Measurements from ENCODE around the gene MLEC.
A peak's percentile ranks its signal among the peaks of the same experiment; 100 is the strongest.

MLEC gene

GRCh38 chr12:120703311-120703942, 16.5 kb downstream of the MLEC start:
- Histone ChIP-seq H3K27me3 (ENCODE audit: control insufficient read depth, insufficient read depth, low read length) (no peaks in the 10 kb centered on the region), H3K4me2 (ENCODE audit: low read length) (no peak overlapping the region), H3K27ac (peak overlapping the region; percentile 15), H3K4me3 (ENCODE audit: low read depth, low read length) (no peak overlapping the region), H2AFZ (no peak overlapping the region), H3K9ac (no peak overlapping the region), H3K9me3 (ENCODE audit: control insufficient read depth, low read length) (no peaks in the 10 kb centered on the region), H3K79me2 (peaks cover 3% of the 10 kb centered on the region), H3K36me3 (ENCODE audit: control insufficient read depth, insufficient read depth, low read length) (no peaks in the 10 kb centered on the region), H3K4me1 (no peaks in the 10 kb centered on the region)
- TF ChIP-seq CTCF (IDR thresholded peaks at IDR 0.05), result no peak

DNA sequence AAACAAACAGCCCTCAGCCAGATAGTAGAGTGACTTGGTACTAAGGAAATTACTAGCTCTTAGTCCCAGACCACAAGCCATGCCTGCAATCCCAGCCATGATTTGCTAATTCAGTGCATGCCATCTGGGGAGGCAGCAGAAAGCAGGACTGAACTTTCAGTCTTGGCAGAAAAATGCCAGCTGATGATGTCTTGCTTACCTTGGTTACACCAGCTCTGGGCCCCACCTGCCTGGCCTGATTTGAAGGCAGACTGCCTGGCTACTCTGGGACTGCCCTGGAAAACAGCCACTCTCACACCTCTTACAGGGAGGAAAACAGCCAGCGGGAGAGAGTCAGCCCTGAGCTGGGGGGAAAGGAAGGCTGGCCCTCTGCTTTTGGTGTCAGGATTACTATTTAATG, 18.7 kb downstream of the MLEC start:
- no peaks in the 10 kb centered on the region for H3K27me3 ChIP-seq (ENCODE audit: control insufficient read depth, insufficient read depth, low read length)
- H3K4me2 ChIP-seq (ENCODE audit: low read length), result no peak overlapping the region
- no peak overlapping the region for H3K27ac ChIP-seq
- no peaks in the 10 kb centered on the region for H3K36me3 ChIP-seq (ENCODE audit: control insufficient read depth, insufficient read depth, low read length)
- no peak overlapping the region for H3K4me3 ChIP-seq (ENCODE audit: low read depth, low read length)
- H3K79me2 ChIP-seq, result peaks cover 9% of the 10 kb centered on the region
- no peak for TF ChIP-seq CTCF (IDR thresholded peaks at IDR 0.05)
- H3K4me1 ChIP-seq, result peaks cover 3% of the 10 kb centered on the region
- no peak overlapping the region for H2AFZ ChIP-seq
- H3K9me3 ChIP-seq (ENCODE audit: control insufficient read depth, low read length), result no peaks in the 10 kb centered on the region
- no peak overlapping the region for H3K9ac ChIP-seq

DNA sequence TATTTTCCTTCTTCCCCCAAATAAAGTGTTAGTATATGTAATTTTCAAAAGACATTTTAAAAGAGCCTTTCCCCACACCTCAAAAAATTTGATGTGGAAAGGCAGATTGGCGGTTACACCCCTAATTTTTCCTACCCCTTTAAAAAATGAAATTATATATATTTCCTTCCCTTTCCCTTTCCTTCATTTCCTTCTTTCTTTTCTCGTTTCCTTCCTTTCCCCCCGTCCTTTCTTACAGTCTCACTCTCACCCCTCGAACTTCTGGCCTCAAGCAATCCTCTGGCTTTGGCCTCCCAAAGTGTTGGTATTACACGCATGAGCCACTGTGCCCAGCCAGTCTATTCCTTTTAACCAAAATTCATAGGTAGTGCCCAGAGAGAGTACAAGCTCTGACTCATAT, 19.1 kb downstream of the MLEC start:
- Histone ChIP-seq H2AFZ (no peak overlapping the region), H3K9me3 (ENCODE audit: control insufficient read depth, low read length) (no peaks in the 10 kb centered on the region), H3K4me3 (ENCODE audit: low read depth, low read length) (no peak overlapping the region), H3K27me3 (ENCODE audit: control insufficient read depth, insufficient read depth, low read length) (no peaks in the 10 kb centered on the region), H3K27ac (no peak overlapping the region), H3K4me2 (ENCODE audit: low read length) (no peak overlapping the region), H3K9ac (no peak overlapping the region), H3K79me2 (peaks cover 9% of the 10 kb centered on the region), H3K4me1 (peaks cover 3% of the 10 kb centered on the region), H3K36me3 (ENCODE audit: control insufficient read depth, insufficient read depth, low read length) (no peaks in the 10 kb centered on the region)
- no peak for TF ChIP-seq CTCF (IDR thresholded peaks at IDR 0.05)

- no peaks in the 10 kb centered on the region for H3K9me3 ChIP-seq (ENCODE audit: control insufficient read depth, low read length)
- H3K36me3 ChIP-seq (ENCODE audit: control insufficient read depth, insufficient read depth, low read length), result no peaks in the 10 kb centered on the region
- TF ChIP-seq CTCF (IDR thresholded peaks at IDR 0.05), result no peak
- H3K27me3 ChIP-seq (ENCODE audit: control insufficient read depth, insufficient read depth, low read length), result no peaks in the 10 kb centered on the region
- no peak overlapping the region for H3K9ac ChIP-seq
- H3K4me3 ChIP-seq (ENCODE audit: low read depth, low read length), result no peak overlapping the region
- no peak overlapping the region for H3K4me2 ChIP-seq (ENCODE audit: low read length)
- no peak overlapping the region for H3K27ac ChIP-seq
- no peak overlapping the region for H2AFZ ChIP-seq
- peaks cover 12% of the 10 kb centered on the region for H3K79me2 ChIP-seq
- H3K4me1 ChIP-seq, result peaks cover 10% of the 10 kb centered on the region
Measured at GRCh38 chr12:120708651-120709050, 21.7 kb downstream of the MLEC start.

Data from parathyroid adenoma (tissue), 2 donors.